HCT116 (cell line): Measurements from ENCODE around the gene STAC. TPM values are rescaled to one million over a fixed set of nuclear protein-coding genes. Genes with fewer than 3 reads are reported as not detected.

ENCODE experiments used
- ATAC-seq: fragments of 200-7000 bp; cut with Tn5 transposase; 2 replicates; pipeline ENCODE4 v1.9.1; 2020; ENCODE audit warnings: mild to moderate bottlenecking, moderate library complexity
- BruUV-seq: library from RNA; stranded (reverse); fragments of 400-500 nt; replicated peaks from 2 replicates; lab custom pipeline; 2021; lab: Mats Ljungman, UMichigan
- CTCF ChIA-PET: fragments of 300-600 bp; sonication (Branson Sonifier 250); formaldehyde crosslinking; loops from one replicate; lab custom pipeline; 2021; ENCODE audit warnings: antibody characterized with exemption; lab: Charles Lee
- POLR2A ChIA-PET: fragments of 300-600, 350-600 bp; sonication (Branson Sonifier 250); formaldehyde crosslinking; loops from one replicate; lab custom pipeline; 2021; ENCODE audit warnings: antibody characterized with exemption; lab: Charles Lee
- RAD21 ChIA-PET, 2 experiments: fragments of 300-600 bp; sonication (Branson Sonifier 250); formaldehyde crosslinking; loops; one replicate each; lab custom pipeline; 2023; ENCODE audit warnings: low total read pairs in 2 of 2; ENCODE audit not compliant: uncharacterized antibody in 2 of 2, unreplicated experiment in 2 of 2, low non-redundant PET in 1 of 2; lab: Charles Lee
- DNase-seq: peaks from one replicate; pipeline ENCODE4 v3.0.0-alpha.2; 2010; ENCODE audit warnings: low read depth, low spot score
- H2AFZ ChIP-seq: fragments of 200-600 bp; shearing (Covaris generic), sonication (generic); 2 replicates; pipeline ENCODE4 v1.6.1; 2017; ENCODE audit warnings: low read depth, mixed run types, mixed read lengths, antibody characterized with exemption, low read length; ENCODE audit not compliant: poor library complexity, severe bottlenecking
- H3K27ac ChIP-seq: 2 replicates; pipeline ENCODE4 v1.5.1; 2012; ENCODE audit warnings: low read depth, low read length
- H3K27me3 ChIP-seq: fragments of 200-600 bp; sonication (generic); 2 replicates; pipeline ENCODE4 v1.6.1; 2016; ENCODE audit warnings: mixed run types, low read length, mixed read lengths; ENCODE audit not compliant: insufficient read depth
- H3K36me3 ChIP-seq, 2 experiments: fragments of 200-500 bp in 1 of 2; fragments of 200-600 bp in 1 of 2; sonication (Bioruptor generic) in 1 of 2; sonication (generic) in 1 of 2; 2 replicates each; pipeline versions ENCODE4 v1.5.1 to v1.6.1; 2014 to 2016; ENCODE audit warnings: low read length in 2 of 2, inconsistent platforms in 1 of 2, mixed read lengths in 1 of 2, mixed run types in 1 of 2; ENCODE audit not compliant: insufficient read depth in 2 of 2, control insufficient read depth in 1 of 2
- H3K4me1 ChIP-seq, 2 experiments: fragments of 200-600 bp in 1 of 2; sonication (generic) in 1 of 2; 2 replicates each; pipeline versions ENCODE4 v1.5.1 to v1.6.1; 2012 to 2017; ENCODE audit warnings: low read length in 2 of 2, inconsistent platforms in 1 of 2, mild to moderate bottlenecking in 1 of 2, mixed read lengths in 1 of 2, mixed run types in 1 of 2, moderate library complexity in 1 of 2; ENCODE audit not compliant: insufficient read depth in 2 of 2, control insufficient read depth in 1 of 2
- H3K4me2 ChIP-seq: fragments of 200-600 bp; sonication (generic); 2 replicates; pipeline ENCODE4 v1.6.1; 2017; ENCODE audit warnings: mixed run types, low read length, mixed read lengths
- H3K4me3 ChIP-seq, 2 experiments: fragments of 200-600 bp in 1 of 2; sonication (generic) in 1 of 2; replicated peaks in 1 of 2; 2 replicates each; pipeline ENCODE4 v1.5.1; 2011 to 2016; ENCODE audit warnings: low read length in 2 of 2, control low read depth in 1 of 2, low read depth in 1 of 2, mild to moderate bottlenecking in 1 of 2, mixed read lengths in 1 of 2, mixed run types in 1 of 2
- H3K79me2 ChIP-seq: fragments of 200-600 bp; sonication (generic); 2 replicates; pipeline ENCODE4 v1.6.1; 2017; ENCODE audit warnings: mild to moderate bottlenecking, mixed run types, low read length, moderate library complexity, mixed read lengths; ENCODE audit not compliant: insufficient read depth
- H3K9ac ChIP-seq: fragments of 200-600 bp; sonication (generic); 2 replicates; pipeline ENCODE4 v1.6.1; 2016; ENCODE audit warnings: low read length, mixed read lengths
- H3K9me2 ChIP-seq: fragments of 200-600 bp; sonication (generic), shearing (Covaris generic); 2 replicates; pipeline ENCODE4 v1.6.1; 2017; ENCODE audit warnings: mixed run types, mild to moderate bottlenecking, moderate library complexity; ENCODE audit not compliant: insufficient read depth
- H3K9me3 ChIP-seq, 2 experiments: fragments of 200-500 bp in 1 of 2; fragments of 200-600 bp in 1 of 2; sonication (Bioruptor generic) in 1 of 2; sonication (generic) in 1 of 2; 2 replicates each; pipeline ENCODE4 v1.6.1; 2014 to 2017; ENCODE audit warnings: low read length in 2 of 2, mixed read lengths in 2 of 2, inconsistent platforms in 1 of 2, low read depth in 1 of 2, mild to moderate bottlenecking in 1 of 2, mixed run types in 1 of 2, moderate library complexity in 1 of 2; ENCODE audit not compliant: control insufficient read depth in 1 of 2, insufficient read depth in 1 of 2
- H4K20me1 ChIP-seq: fragments of 200-600 bp; sonication (generic), shearing (Covaris generic); 2 replicates; pipeline ENCODE4 v1.6.1; 2017; ENCODE audit warnings: mixed run types, mild to moderate bottlenecking, moderate library complexity; ENCODE audit not compliant: insufficient read depth
- ATF3 ChIP-seq: IDR thresholded peaks from 2 replicates; pipeline ENCODE4 v1.6.1; 2012
- CTCF ChIP-seq, 3 experiments: fragments of 200-600 bp in 1 of 3; sonication (generic) in 1 of 3; IDR thresholded peaks in 2 of 3; conservative IDR thresholded peaks in 1 of 3; 2 replicates each; pipeline ENCODE4 v1.5.1; 2012 to 2017; ENCODE audit warnings: low read depth in 2 of 3, low read length in 2 of 3, antibody characterized with exemption in 1 of 3, borderline replicate concordance in 1 of 3, control low read depth in 1 of 3, mild to moderate bottlenecking in 1 of 3, mixed read lengths in 1 of 3, mixed run types in 1 of 3, moderate library complexity in 1 of 3; ENCODE audit not compliant: insufficient read depth in 1 of 3
- EGR1 ChIP-seq: IDR thresholded peaks from 2 replicates; pipeline ENCODE4 v1.6.1; 2012; ENCODE audit warnings: low read depth
- EZH2 ChIP-seq: fragments of 200-600 bp; sonication (generic); IDR thresholded peaks from 2 replicates; pipeline ENCODE4 v1.6.1; 2017; ENCODE audit warnings: antibody characterized with exemption, mixed run types
- FOSL1 ChIP-seq: IDR thresholded peaks from 2 replicates; pipeline ENCODE4 v1.6.1; 2012; ENCODE audit warnings: low read depth
- ZFX ChIP-seq: fragments of 450-650 bp; IDR thresholded peaks from 2 replicates; pipeline ENCODE4 v1.6.1; 2017
- intact Hi-C: fragments of 100-400 bp; cut with micrococcal nuclease; formaldehyde crosslinking; loops from 2 replicates; pipeline ENCODE4 v1.10.0; 2022
- total RNA-seq: library from RNA; stranded (reverse); gene quantifications from one replicate; pipeline ENCODE4 v1.2.1, GENCODE V29; 2021; ENCODE audit not compliant: unreplicated experiment

STAC gene
- total RNA-seq, 1 experiment from 2014 or later = not detected

DNA sequence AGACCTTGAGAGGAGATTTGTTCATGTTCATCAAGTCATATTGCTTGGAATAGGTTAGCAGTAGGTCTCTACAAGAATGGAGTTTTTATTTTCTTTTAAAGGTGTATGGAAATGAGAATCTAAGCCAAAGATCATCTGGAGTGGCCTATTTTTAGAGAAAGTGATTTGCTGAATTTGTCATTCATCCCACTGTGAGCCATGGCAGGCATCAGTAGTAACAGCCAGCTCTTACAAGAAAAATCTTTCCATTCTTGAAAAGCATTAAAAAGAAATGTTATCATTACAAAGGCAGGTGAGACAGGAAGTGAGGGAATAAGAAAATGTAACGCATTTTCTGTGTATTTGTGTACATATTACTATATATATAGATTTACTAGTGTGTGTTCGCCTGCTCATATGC lies 29.6 kb downstream of the STAC start:
- H3K4me1 ChIP-seq = no peaks in the 10 kb centered on the region
- ChIA-PET POLR2A (no interaction called here), CTCF (no interaction called here), RAD21 (no interaction called here)
- intact Hi-C loops = no loop called here
- no peaks in the 10 kb centered on the region for H3K9me2 ChIP-seq
- H3K27ac ChIP-seq = no peak overlapping the region
- no peak overlapping the region for H3K4me2 ChIP-seq
- BruUV-seq = no TSS peak
- ATAC-seq = no peak
- no peaks in the 10 kb centered on the region for H3K9me3 ChIP-seq
- no peaks in the 10 kb centered on the region for H3K36me3 ChIP-seq
- H3K27me3 ChIP-seq = no peaks in the 10 kb centered on the region
- TF ChIP-seq ZFX (no peak), CTCF (IDR thresholded peaks at IDR 0.05 in 2 of 3, conservative IDR thresholded peaks at IDR 0.05 in 1 of 3; ENCODE audit: borderline replicate concordance in 1 of 3, insufficient read depth in 1 of 3, low read depth in 2 of 3, low read length in 2 of 3) (no peak), ATF3 (no peak)
- DNase-seq = no peak
- H3K9ac ChIP-seq = no peak overlapping the region
- no peaks in the 10 kb centered on the region for H3K79me2 ChIP-seq
- no peaks in the 10 kb centered on the region for H4K20me1 ChIP-seq
- no peak overlapping the region for H3K4me3 ChIP-seq
- no peak overlapping the region for H2AFZ ChIP-seq

GRCh38 chr3:36411587-36411986 lies 31.3 kb downstream of the STAC start:
- H3K27ac ChIP-seq = no peak overlapping the region
- no peaks in the 10 kb centered on the region for H3K36me3 ChIP-seq
- H3K9ac ChIP-seq = no peak overlapping the region
- ATAC-seq (no peak), DNase-seq (no peak)
- H4K20me1 ChIP-seq = no peaks in the 10 kb centered on the region
- H3K27me3 ChIP-seq = no peaks in the 10 kb centered on the region
- H3K4me1 ChIP-seq = no peaks in the 10 kb centered on the region
- no peaks in the 10 kb centered on the region for H3K79me2 ChIP-seq
- H3K4me2 ChIP-seq = no peak overlapping the region
- H3K9me3 ChIP-seq = no peaks in the 10 kb centered on the region
- ChIA-PET POLR2A (no interaction called here), RAD21 (no interaction called here), CTCF (no interaction called here)
- H2AFZ ChIP-seq = no peak overlapping the region
- TF ChIP-seq EZH2 = no peak
- no peak for TF ChIP-seq FOSL1
- TF ChIP-seq ZFX = no peak
- no peak for TF ChIP-seq EGR1
- H3K4me3 ChIP-seq = no peak overlapping the region
- intact Hi-C loops = no loop called here
- BruUV-seq = no TSS peak
- H3K9me2 ChIP-seq = no peaks in the 10 kb centered on the region
